ENCODE results near the gene ARID1B.

DNA sequence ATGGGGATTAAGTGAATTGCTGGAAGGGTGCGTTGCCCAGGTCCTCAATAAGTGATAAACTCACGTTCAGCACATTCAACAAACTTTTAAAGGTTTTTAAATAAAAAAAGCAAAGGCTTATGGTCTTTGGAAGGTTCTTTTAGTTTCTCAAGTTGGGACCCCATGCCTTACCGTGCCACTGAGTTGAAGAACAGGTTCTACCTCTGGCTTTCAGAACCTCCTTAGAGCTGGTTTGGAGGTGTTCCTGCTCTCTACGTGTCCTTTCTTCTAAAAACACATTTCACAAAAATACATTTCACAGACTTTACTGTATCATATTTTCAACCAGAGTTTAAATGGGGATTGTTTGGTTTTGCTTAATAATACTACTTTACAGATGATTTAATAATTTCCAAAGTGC, 29.0 kb downstream of the ARID1B start:
- TF ChIP-seq, protein P1, sequence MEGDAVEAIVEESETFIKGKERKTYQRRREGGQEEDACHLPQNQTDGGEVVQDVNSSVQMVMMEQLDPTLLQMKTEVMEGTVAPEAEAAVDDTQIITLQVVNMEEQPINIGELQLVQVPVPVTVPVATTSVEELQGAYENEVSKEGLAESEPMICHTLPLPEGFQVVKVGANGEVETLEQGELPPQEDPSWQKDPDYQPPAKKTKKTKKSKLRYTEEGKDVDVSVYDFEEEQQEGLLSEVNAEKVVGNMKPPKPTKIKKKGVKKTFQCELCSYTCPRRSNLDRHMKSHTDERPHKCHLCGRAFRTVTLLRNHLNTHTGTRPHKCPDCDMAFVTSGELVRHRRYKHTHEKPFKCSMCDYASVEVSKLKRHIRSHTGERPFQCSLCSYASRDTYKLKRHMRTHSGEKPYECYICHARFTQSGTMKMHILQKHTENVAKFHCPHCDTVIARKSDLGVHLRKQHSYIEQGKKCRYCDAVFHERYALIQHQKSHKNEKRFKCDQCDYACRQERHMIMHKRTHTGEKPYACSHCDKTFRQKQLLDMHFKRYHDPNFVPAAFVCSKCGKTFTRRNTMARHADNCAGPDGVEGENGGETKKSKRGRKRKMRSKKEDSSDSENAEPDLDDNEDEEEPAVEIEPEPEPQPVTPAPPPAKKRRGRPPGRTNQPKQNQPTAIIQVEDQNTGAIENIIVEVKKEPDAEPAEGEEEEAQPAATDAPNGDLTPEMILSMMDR (IDR thresholded peaks at IDR 0.05; ENCODE audit: low read depth, low read length, missing input control): no peak
- TF ChIP-seq, protein P2, sequence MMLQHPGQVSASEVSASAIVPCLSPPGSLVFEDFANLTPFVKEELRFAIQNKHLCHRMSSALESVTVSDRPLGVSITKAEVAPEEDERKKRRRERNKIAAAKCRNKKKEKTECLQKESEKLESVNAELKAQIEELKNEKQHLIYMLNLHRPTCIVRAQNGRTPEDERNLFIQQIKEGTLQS (IDR thresholded peaks at IDR 0.05): no peak
- TF ChIP-seq, protein P3, sequence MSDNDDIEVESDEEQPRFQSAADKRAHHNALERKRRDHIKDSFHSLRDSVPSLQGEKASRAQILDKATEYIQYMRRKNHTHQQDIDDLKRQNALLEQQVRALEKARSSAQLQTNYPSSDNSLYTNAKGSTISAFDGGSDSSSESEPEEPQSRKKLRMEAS (IDR thresholded peaks at IDR 0.05): no peak
- no peak for TF ChIP-seq GABPA (IDR thresholded peaks at IDR 0.05 in 1 of 2, conservative IDR thresholded peaks at IDR 0.05 in 1 of 2)
- TF ChIP-seq, protein P4, sequence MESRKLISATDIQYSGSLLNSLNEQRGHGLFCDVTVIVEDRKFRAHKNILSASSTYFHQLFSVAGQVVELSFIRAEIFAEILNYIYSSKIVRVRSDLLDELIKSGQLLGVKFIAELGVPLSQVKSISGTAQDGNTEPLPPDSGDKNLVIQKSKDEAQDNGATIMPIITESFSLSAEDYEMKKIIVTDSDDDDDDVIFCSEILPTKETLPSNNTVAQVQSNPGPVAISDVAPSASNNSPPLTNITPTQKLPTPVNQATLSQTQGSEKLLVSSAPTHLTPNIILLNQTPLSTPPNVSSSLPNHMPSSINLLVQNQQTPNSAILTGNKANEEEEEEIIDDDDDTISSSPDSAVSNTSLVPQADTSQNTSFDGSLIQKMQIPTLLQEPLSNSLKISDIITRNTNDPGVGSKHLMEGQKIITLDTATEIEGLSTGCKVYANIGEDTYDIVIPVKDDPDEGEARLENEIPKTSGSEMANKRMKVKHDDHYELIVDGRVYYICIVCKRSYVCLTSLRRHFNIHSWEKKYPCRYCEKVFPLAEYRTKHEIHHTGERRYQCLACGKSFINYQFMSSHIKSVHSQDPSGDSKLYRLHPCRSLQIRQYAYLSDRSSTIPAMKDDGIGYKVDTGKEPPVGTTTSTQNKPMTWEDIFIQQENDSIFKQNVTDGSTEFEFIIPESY (IDR thresholded peaks at IDR 0.05): no peak
- no peak for TF ChIP-seq RAD21 (IDR thresholded peaks at IDR 0.05)
- TF ChIP-seq NR2F2 (IDR thresholded peaks at IDR 0.05): no peak

Data from liver (tissue), 3 donors.